Measurements from ENCODE around the gene KCNIP1.

KCNIP1 gene

DNA sequence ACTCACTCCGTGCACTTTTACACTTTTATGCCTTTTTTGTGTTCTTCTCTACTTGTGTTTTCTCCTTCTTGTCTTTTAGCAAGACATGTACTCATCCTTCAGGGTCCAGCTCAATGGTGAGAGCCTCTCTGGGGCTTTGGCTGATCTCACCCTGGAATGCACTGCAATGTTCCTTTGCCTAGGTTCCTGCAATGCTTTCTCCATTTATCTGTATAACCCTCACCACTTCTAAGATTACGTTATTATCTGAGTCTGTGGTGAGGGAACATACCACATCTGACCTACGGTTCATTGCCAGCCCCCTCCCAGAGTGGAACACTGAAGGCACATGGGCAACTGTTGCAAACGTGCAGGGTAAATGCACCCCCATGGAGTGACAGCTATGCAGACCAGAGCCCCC lies 47.3 kb downstream of the KCNIP1 start:
- H3K36me3 ChIP-seq (ENCODE audit: control insufficient read depth in 1 of 2, insufficient read depth in 2 of 2, low read length in 2 of 2): no peaks in the 10 kb centered on the region
- H3K27me3 ChIP-seq (ENCODE audit: insufficient read depth, low read length): no peaks in the 10 kb centered on the region
- no peak overlapping the region for H3K4me3 ChIP-seq (ENCODE audit: low read depth, low read length)
- H3K14ac ChIP-seq (ENCODE audit: low read length): no peak overlapping the region
- no peak overlapping the region for H3K18ac ChIP-seq (ENCODE audit: low read length)
- H3K27ac ChIP-seq (ENCODE audit: low read depth, low read length): no peak overlapping the region
- no peak overlapping the region for H3K23ac ChIP-seq (ENCODE audit: low read length)
- H3K9ac ChIP-seq (ENCODE audit: low read length): no peak overlapping the region
- H4K91ac ChIP-seq (ENCODE audit: low read depth, low read length): no peak overlapping the region
- no peak overlapping the region for H3K4ac ChIP-seq (ENCODE audit: low read depth, low read length)
- no peak overlapping the region for H2AFZ ChIP-seq (ENCODE audit: insufficient read depth, low read length, poor library complexity)
- no peaks in the 10 kb centered on the region for H3K79me1 ChIP-seq (ENCODE audit: low read length)
- WGBS (ENCODE audit: extremely low coverage, insufficient coverage, insufficient read length): no CpG with 5 or more reads among the region's 4 CpGs
- no peak overlapping the region for H2BK120ac ChIP-seq (ENCODE audit: insufficient read depth, low read length, poor library complexity)
- no peak overlapping the region for H4K8ac ChIP-seq (ENCODE audit: low read depth, low read length)
- H3K79me2 ChIP-seq (ENCODE audit: control insufficient read depth, insufficient read depth, low read length, poor library complexity): no peaks in the 10 kb centered on the region
- H2AK5ac ChIP-seq (ENCODE audit: low read length): no peak overlapping the region
- H4K12ac ChIP-seq (ENCODE audit: low read depth, low read length): no peak overlapping the region
- no peak overlapping the region for H3K4me2 ChIP-seq (ENCODE audit: low read length)
- no peak for DNase-seq
- H2BK5ac ChIP-seq (ENCODE audit: low read depth, low read length, poor library complexity): no peak overlapping the region
- no peak overlapping the region for H2BK12ac ChIP-seq (ENCODE audit: low read length)
- H3K9me3 ChIP-seq (ENCODE audit: insufficient read depth, low read depth, low read length): peaks cover 2% of the 10 kb centered on the region
- H3K4me1 ChIP-seq (ENCODE audit: control insufficient read depth in 1 of 2, insufficient read depth in 2 of 2, low read length in 2 of 2): no peaks in the 10 kb centered on the region

- Histone ChIP-seq H3K9ac (ENCODE audit: low read length) (no peak overlapping the region), H2BK5ac (ENCODE audit: low read depth, low read length, poor library complexity) (no peak overlapping the region), H2AFZ (ENCODE audit: insufficient read depth, low read length, poor library complexity) (no peak overlapping the region), H3K27me3 (ENCODE audit: insufficient read depth, low read length) (no peaks in the 10 kb centered on the region), H3K9me3 (ENCODE audit: insufficient read depth, low read depth, low read length) (peaks cover 2% of the 10 kb centered on the region), H2BK12ac (ENCODE audit: low read length) (no peak overlapping the region), H3K27ac (ENCODE audit: low read depth, low read length) (no peak overlapping the region), H3K4me1 (ENCODE audit: control insufficient read depth in 1 of 2, insufficient read depth in 2 of 2, low read length in 2 of 2) (no peaks in the 10 kb centered on the region), H2BK120ac (ENCODE audit: insufficient read depth, low read length, poor library complexity) (no peak overlapping the region), H4K12ac (ENCODE audit: low read depth, low read length) (no peak overlapping the region), H3K4me3 (ENCODE audit: low read depth, low read length) (no peak overlapping the region), H2AK5ac (ENCODE audit: low read length) (no peak overlapping the region), H4K91ac (ENCODE audit: low read depth, low read length) (no peak overlapping the region), H3K4me2 (ENCODE audit: low read length) (no peak overlapping the region), H3K23ac (ENCODE audit: low read length) (no peak overlapping the region), H3K18ac (ENCODE audit: low read length) (no peak overlapping the region), H3K14ac (ENCODE audit: low read length) (no peak overlapping the region), H3K79me1 (ENCODE audit: low read length) (no peaks in the 10 kb centered on the region), H3K4ac (ENCODE audit: low read depth, low read length) (no peak overlapping the region), H3K79me2 (ENCODE audit: control insufficient read depth, insufficient read depth, low read length, poor library complexity) (no peaks in the 10 kb centered on the region), H3K36me3 (ENCODE audit: control insufficient read depth in 1 of 2, insufficient read depth in 2 of 2, low read length in 2 of 2) (no peaks in the 10 kb centered on the region), H4K8ac (ENCODE audit: low read depth, low read length) (no peak overlapping the region)
- WGBS (ENCODE audit: extremely low coverage, insufficient coverage, insufficient read length): 100% methylated on average over 7 of the region's 7 CpGs
- no peak for DNase-seq
Observed at GRCh38 chr5:170551622-170552021, 47.8 kb downstream of the KCNIP1 start.

GRCh38 chr5:170552621-170553115 lies 48.8 kb downstream of the KCNIP1 start:
- H3K4ac ChIP-seq (ENCODE audit: low read depth, low read length): no peak overlapping the region
- H2AK5ac ChIP-seq (ENCODE audit: low read length): no peak overlapping the region
- no peak overlapping the region for H3K14ac ChIP-seq (ENCODE audit: low read length)
- H2BK120ac ChIP-seq (ENCODE audit: insufficient read depth, low read length, poor library complexity): no peak overlapping the region
- no peak overlapping the region for H3K23ac ChIP-seq (ENCODE audit: low read length)
- no peak for DNase-seq
- H3K36me3 ChIP-seq (ENCODE audit: control insufficient read depth in 1 of 2, insufficient read depth in 2 of 2, low read length in 2 of 2): no peaks in the 10 kb centered on the region
- no peak overlapping the region for H3K18ac ChIP-seq (ENCODE audit: low read length)
- no peaks in the 10 kb centered on the region for H3K79me1 ChIP-seq (ENCODE audit: low read length)
- H3K9me3 ChIP-seq (ENCODE audit: insufficient read depth, low read depth, low read length): peaks cover 2% of the 10 kb centered on the region
- H3K4me1 ChIP-seq (ENCODE audit: control insufficient read depth in 1 of 2, insufficient read depth in 2 of 2, low read length in 2 of 2): no peaks in the 10 kb centered on the region
- no CpG with 5 or more reads among the region's 12 CpGs for WGBS (ENCODE audit: extremely low coverage, insufficient coverage, insufficient read length)
- no peak overlapping the region for H4K12ac ChIP-seq (ENCODE audit: low read depth, low read length)
- no peak overlapping the region for H2AFZ ChIP-seq (ENCODE audit: insufficient read depth, low read length, poor library complexity)
- H4K91ac ChIP-seq (ENCODE audit: low read depth, low read length): no peak overlapping the region
- H3K9ac ChIP-seq (ENCODE audit: low read length): no peak overlapping the region
- no peaks in the 10 kb centered on the region for H3K27me3 ChIP-seq (ENCODE audit: insufficient read depth, low read length)
- no peak overlapping the region for H3K27ac ChIP-seq (ENCODE audit: low read depth, low read length)
- no peak overlapping the region for H3K4me2 ChIP-seq (ENCODE audit: low read length)
- H2BK12ac ChIP-seq (ENCODE audit: low read length): no peak overlapping the region
- no peaks in the 10 kb centered on the region for H3K79me2 ChIP-seq (ENCODE audit: control insufficient read depth, insufficient read depth, low read length, poor library complexity)
- H4K8ac ChIP-seq (ENCODE audit: low read depth, low read length): no peak overlapping the region
- no peak overlapping the region for H2BK5ac ChIP-seq (ENCODE audit: low read depth, low read length, poor library complexity)
- no peak overlapping the region for H3K4me3 ChIP-seq (ENCODE audit: low read depth, low read length)

GRCh38 chr5:170553218-170553617 lies 49.4 kb downstream of the KCNIP1 start:
- Histone ChIP-seq H3K14ac (ENCODE audit: low read length) (no peak overlapping the region), H2AK5ac (ENCODE audit: low read length) (no peak overlapping the region), H2BK12ac (ENCODE audit: low read length) (no peak overlapping the region), H4K8ac (ENCODE audit: low read depth, low read length) (no peak overlapping the region), H2AFZ (ENCODE audit: insufficient read depth, low read length, poor library complexity) (no peak overlapping the region), H3K18ac (ENCODE audit: low read length) (no peak overlapping the region), H3K79me2 (ENCODE audit: control insufficient read depth, insufficient read depth, low read length, poor library complexity) (no peaks in the 10 kb centered on the region), H4K12ac (ENCODE audit: low read depth, low read length) (no peak overlapping the region), H4K91ac (ENCODE audit: low read depth, low read length) (no peak overlapping the region), H3K79me1 (ENCODE audit: low read length) (no peaks in the 10 kb centered on the region), H3K27me3 (ENCODE audit: insufficient read depth, low read length) (no peaks in the 10 kb centered on the region), H3K4me1 (ENCODE audit: control insufficient read depth in 1 of 2, insufficient read depth in 2 of 2, low read length in 2 of 2) (no peaks in the 10 kb centered on the region), H3K9ac (ENCODE audit: low read length) (no peak overlapping the region), H3K9me3 (ENCODE audit: insufficient read depth, low read depth, low read length) (peaks cover 2% of the 10 kb centered on the region), H3K4me2 (ENCODE audit: low read length) (no peak overlapping the region), H3K4ac (ENCODE audit: low read depth, low read length) (no peak overlapping the region), H3K36me3 (ENCODE audit: control insufficient read depth in 1 of 2, insufficient read depth in 2 of 2, low read length in 2 of 2) (no peaks in the 10 kb centered on the region), H2BK120ac (ENCODE audit: insufficient read depth, low read length, poor library complexity) (no peak overlapping the region), H3K23ac (ENCODE audit: low read length) (no peak overlapping the region), H2BK5ac (ENCODE audit: low read depth, low read length, poor library complexity) (no peak overlapping the region), H3K27ac (ENCODE audit: low read depth, low read length) (no peak overlapping the region), H3K4me3 (ENCODE audit: low read depth, low read length) (no peak overlapping the region)
- no CpG with 5 or more reads among the region's 4 CpGs for WGBS (ENCODE audit: extremely low coverage, insufficient coverage, insufficient read length)
- DNase-seq: no peak

Data from trophoblast cell (in vitro differentiated cells and primary cell).